Hematopoietic multipotent progenitor cell treated with erythropoietin and hydrocortisone succinate and interleukin-3 and kit ligand, for 15 days (in vitro differentiated cells): ENCODE measurements around the gene PDE2A.

Experiments
- DNase-seq: peaks from one replicate; pipeline ENCODE4 v3.0.0-alpha.2; 2015; ENCODE audit warnings: low spot score

The PDE2A gene

DNA sequence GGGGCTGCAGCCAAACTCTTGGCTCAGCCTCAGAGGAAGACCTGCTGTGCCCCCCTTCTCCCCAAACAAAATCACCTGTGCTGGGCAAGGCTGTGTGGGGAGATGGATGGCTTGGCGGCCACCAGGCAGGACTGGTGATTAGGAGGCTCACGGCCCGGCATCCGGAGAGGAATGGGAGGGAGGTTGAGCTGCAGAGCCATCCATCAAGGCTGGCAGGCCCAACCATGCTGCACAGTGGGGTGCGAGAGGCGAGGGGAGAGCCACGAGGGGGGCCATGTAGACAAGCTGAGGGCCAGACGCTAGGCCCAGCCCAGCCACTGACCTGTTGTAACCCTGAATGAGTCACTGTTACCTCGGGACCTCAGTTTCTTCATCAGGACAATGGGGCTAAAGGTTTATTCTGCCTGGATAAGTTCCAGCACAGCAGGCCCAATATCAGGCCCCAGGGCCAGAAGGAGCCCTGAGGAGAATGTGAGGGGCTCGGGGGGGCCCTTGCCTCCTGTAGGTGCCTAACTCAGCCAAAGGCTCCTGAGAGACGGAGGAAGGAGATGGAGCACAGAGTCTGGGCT, 18.2 kb downstream of the PDE2A start:
- no peak for DNase-seq

GRCh38 chr11:72655014-72655413, 19.2 kb downstream of the PDE2A start:
- no peak for DNase-seq

GRCh38 chr11:72653649-72654048, 20.6 kb downstream of the PDE2A start:
- DNase-seq = no peak

GRCh38 chr11:72652873-72653630, 21.2 kb downstream of the PDE2A start:
- no peak for DNase-seq

- DNase-seq = no peak
Measured at GRCh38 chr11:72652133-72652532, 22.1 kb downstream of the PDE2A start.

DNA sequence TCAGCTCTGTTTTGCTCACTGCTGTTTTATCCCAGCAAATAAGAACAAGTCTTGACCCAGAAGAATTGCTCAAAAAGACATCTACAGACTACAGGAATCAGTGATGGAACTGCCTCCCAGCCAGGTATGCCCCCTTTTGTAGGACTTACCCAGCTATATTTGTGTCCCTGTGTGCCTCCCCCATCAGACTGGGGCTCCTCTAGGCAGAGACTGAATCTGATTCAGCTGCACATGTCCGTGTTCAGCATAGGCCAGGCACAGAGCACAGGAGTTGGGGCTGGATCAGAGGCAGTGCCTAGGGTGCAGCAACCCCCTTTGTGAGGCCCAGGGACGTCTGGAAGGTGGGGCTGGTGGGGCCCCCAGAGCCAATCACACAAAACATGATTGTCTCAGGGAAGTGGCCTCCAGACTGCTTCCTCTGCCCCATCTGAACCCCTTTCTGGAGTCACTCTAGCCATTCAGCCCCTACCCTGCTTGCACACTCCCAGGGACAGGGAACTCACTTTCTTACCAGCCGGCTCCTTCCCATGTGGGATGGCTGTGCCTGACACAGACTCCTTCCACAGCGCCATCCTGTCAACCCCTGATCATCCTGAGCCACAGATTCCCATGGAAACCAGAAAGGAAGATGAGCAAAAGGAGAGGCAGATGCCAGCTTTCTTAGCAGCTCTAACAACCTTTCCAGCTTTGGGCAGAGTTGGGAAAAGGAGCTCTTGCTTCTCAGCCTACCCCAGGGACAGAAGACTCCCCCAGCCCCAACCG, 24.8 kb downstream of the PDE2A start:
- no peak for DNase-seq

- DNase-seq = no peak
Measured at GRCh38 chr11:72648384-72649136, 25.7 kb downstream of the PDE2A start.

DNA sequence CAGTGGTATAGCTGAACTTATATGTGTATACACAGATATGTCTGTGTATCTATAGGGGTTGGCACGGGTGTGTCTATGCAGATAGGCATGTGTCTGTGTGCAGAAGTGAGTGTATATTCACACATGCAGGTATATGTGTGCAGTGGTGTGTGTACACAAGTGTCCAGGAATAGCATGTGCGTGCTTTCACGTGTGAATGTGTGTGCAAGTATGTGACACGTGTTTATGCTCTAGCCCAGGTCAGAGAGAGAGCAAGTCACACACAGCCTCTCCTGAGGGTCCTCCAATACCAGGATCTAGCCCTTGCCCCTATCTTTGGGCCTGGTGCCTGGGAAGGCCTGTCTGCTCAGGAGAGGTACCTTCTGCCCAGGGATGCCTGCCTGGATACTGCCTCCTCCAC, 26.3 kb downstream of the PDE2A start:
- no peak for DNase-seq

GRCh38 chr11:72646472-72646871, 27.8 kb downstream of the PDE2A start:
- no peak for DNase-seq

DNA sequence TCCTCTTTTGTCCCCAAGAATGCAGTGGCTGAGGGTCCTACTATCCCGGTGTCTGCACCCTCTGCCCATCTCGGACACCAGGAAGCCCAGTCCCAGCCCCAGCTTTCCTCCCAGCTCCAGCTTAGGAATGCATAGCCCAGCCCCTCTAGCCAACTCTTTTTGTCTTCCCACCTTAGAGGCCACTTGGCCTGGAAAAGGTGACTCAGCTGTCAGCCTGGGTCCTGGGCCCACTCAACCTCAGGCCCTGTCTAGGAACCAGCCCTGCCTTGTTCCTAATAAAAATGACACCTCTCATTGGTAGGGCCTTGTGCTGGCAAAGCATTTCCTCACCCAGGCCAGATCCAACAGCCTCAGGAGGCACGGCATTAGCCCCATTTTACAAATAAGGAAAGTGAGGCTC, 28.2 kb downstream of the PDE2A start:
- DNase-seq = no peak

- no peak for DNase-seq
Measured at GRCh38 chr11:72643547-72643946, 30.7 kb downstream of the PDE2A start.

DNA sequence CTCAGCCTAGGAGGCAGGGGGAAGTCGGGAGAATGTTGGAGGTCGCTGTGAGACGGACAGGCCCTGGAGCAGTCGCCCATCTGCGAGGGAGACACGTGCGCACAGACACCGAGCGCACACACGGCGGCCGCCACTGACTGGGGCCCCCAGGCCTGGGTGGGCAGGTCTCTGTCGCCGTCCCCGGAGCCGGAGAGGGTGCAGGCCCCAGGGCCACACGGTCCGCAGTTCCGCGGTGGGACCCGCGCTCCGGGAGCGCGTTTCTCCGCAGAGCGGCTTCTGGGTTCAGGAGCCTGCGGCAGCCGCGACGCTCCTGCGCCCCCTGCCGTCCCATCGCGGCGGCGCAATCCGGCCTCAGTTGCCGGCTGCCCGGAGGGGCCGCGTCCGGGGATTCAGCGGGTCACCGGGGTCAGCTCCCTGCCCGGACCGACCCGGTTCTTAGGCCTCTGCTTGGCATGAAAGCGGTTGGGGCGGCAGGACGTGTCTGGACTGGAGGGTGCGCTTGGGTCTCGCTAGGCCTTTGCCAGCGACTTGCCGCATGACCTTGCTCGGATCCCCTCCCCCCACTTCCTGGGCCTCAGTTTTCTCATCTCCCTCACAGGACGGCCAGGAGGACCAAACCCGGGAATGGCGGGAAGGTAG, 31.2 kb downstream of the PDE2A start:
- peak; percentile 49 for DNase-seq

DNA sequence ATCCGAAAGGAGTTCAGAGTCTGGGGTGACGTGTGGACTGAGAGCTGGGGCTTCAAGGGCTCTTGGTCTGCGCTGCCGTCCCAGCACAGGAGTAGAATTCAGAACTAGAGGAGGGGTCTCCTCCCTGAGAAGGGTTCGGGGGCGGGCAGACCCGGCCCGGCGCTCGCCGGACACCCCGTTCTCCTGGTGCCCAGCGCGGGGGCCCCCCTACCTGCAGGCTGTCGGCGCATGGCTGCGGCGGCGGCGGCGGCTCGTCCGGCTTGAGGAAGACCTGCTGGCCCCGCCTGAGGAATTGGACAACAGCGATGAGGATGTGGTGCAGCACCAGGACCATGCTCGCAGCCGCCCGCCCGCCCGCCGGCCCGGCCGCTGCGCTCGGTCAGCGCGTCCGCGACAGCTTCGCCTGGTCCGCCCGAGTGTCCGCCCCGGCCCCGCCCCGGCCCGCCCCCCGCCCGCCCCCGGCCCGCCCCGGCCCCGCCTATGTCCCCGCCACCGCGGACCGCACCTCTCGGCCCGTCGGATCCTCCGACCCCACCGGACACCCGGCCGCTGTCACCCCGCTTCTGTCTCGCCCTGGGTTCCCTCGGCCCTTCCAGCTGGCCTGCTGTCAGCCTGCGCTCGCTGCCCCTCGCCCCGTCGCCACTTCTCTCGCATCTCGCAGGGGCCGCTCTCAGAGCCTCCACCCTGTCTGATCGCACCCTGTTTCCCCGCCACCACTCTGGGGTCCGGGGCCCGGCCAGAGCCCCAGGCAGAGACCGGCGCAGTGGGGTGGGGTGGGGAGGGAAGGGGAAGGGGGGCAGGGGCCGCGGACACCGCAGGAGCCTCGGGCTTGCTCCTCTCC, 32.0 kb downstream of the PDE2A start:
- no peak for DNase-seq

DNA sequence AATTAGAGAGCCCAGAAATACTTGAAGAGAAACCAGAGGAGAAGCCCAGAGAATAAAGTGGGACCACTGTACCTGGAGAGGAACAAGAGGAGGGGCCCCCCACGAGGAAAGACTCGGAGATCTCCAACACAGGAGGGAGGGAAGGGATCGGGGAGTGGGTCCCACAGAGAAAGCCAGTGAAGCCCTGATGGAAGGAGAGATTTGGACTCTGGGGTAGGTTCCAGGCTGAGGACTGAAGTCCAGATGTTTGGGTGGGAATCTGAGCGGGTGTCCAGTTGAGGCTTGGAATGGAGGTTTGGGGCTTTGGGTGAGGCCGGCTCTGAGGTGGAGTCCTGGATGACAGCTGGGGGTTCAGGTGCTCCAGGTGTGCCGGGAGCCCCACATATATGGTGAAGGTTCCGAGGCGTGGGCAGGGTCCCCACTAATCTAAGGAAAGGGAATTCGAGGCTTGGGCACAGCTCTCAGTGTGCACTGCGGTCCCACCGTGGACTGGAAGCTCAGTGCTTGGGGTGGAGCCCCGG, 32.6 kb downstream of the PDE2A start:
- DNase-seq = no peak

DNA sequence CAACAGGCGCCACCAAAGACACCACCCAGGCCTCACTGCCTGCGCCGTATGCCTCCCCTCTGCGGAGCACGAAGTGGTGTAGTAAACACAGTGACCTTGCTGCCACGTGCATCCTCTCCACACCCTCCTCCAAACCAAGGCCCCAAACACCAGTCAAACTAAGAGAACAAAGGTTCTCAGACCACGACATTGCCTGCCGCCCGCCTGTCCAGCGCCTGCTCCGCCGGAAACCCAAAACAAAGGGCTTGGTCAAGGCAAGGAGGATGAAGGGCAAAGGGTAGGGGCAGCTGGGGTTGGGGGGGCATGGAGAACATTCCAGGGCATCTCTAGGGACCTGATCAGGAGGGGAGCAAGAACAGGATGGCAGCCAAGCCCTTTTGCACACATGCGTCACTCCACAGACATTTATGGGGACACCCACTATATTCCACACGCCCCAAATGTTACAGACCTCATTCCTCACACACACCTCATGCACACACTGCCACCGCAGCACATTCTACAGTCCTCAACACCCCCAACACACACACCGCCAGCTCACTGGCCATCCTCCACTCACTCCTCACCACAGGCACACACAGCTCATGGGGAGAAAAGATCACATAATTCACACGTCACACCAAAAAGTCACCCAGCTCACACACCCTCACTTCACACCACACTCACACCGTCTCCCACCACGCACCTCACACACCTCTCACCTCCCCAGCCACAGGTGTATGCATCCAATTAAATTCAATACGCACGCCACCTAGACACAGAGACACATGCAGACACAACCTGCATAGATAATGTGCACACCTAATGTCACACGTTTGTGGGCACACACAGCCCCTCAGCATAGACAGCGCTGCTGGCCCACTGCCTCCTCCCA, 34.5 kb downstream of the PDE2A start:
- DNase-seq = no peak

DNA sequence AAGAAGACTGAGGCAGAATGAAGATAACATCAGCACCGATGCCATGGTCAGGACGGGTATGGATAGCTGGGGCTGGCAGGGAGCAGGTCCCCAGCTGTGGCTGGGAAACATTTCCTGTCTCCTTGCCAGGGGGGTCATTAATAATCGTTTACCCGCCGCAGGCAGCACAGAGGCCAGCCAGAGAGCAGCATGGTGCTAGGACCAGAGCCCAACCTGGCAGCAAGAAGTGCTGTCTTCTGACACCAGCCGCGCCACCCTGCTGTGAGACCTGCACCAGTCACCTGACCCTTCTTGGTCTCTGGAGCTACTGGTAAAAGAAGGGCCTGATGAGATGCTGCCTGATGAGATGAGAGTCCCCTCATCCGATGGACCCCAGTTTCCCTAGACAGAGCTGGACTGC, 36.3 kb downstream of the PDE2A start:
- no peak for DNase-seq

DNA sequence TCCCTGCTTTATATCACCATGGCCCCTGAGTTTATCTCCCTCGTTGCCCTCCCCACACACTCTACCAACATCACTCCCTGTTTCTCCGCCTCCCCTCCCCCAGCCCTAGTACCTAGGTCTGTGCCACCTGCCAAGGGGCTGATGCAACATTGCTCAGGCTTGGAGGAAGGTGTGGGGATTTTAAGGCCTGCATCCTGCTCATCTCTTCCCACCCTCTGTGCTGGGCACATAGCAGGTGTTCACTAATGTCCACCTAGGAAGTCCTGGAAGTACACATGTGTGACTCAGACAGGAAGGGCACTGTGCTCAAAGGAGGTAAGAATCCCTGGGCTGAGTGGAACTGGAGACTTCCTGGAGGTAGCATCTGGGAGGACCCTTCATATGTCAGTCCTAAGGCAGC, 37.0 kb downstream of the PDE2A start:
- DNase-seq = no peak

DNA sequence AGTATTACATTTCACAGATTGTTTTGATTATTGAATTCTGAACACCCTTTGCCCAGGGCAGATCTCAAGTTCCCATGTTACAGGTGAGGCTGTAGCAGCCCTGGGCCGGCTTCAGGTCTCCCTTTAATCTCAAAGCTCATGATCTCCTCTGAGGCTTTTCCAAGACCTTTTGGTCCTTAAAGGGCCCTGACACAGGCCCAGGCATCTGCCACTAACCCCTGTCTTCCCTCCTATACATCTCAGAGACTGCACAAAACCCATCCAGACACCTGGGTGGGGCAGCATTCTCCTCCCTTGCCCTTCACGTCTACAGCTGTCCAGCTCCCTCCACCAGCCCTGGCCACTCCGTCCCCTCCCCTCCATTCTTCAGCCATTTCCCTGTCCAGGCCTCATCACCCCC, 37.8 kb downstream of the PDE2A start:
- DNase-seq = no peak

- DNase-seq = no peak
Measured at GRCh38 chr11:72635933-72636332, 38.3 kb downstream of the PDE2A start.
